Skin of body (tissue), 2 donors: ENCODE data around the gene C6. TPM values are rescaled to one million over a fixed set of nuclear protein-coding genes. Genes with fewer than 3 reads are reported as not detected.

Source experiments
- DNase-seq: peaks from one replicate; lab custom pipeline; 2025; lab: John Stamatoyannopoulos, UW
- total RNA-seq: library from RNA; depleted of rRNA; stranded (reverse); fragments of >200 nt; gene quantifications from one replicate; pipeline ENCODE4 v1.2.3, GENCODE V29; 2014

C6 gene
- total RNA-seq, 1 donor from 2014 or later: 1.4 TPM

- DNase-seq: no peak
Measured at GRCh38 chr5:41127967-41128690, 85.2 kb downstream of the C6 start.

DNA sequence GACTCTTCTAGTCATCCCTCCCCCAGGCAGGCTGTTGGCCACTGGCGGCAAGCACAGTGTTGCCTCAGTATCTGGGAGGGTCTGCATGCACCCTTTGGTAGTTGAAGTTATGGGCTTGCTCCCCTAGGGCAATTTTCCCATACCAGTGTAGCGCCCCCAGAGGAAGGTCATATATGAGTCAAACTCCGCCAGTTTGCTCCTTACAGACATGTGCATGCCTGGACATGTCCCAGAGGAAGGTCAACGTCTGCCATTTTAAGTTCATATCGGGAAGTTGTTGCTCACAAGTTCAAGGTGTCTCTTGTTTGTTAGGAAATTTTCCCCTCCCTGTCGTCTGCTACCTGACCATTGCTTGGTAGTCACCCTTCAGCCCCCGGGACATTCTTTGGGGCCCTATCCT, 90.9 kb downstream of the C6 start:
- no peak for DNase-seq

DNA sequence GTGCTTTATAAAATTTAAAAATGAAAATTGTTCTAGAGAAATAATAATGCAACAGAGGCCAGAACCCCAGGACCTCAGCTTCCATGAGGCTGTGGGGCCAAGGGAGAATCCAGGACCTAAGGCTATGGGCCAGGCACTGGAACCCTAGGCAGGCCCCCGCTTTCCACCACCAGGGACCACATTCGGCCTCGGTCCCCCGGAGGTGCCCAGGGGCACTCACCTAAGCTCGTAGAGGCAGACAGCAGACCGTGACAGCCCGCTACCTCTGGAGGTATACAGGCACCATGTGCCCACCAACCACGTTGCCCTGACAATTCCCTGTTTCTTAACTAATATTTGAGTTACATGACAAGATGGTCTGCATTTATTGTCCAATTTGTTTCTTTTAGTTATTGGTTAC, 92.7 kb downstream of the C6 start:
- DNase-seq: no peak

DNA sequence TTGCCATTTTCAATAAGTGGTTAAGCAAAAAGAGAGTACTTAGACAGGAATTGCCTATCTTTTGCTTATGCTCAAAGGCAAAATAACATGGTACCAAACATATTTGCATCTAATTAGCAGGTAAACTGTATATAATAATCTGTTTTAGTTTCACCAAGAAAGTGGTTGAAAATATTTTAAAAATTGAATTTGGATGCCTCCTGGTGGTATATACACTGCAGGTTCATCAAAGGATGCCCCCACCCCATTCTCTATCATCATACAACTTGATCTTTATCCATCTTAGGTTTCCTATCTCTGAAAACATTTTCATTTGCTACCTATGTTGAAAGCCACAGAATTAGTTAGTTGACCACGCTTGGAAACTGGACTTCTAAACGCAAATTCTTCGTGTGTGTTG, 95.2 kb downstream of the C6 start:
- DNase-seq: no peak

GRCh38 chr5:41115281-41115680, 98.1 kb downstream of the C6 start:
- DNase-seq: peak; percentile 58

DNA sequence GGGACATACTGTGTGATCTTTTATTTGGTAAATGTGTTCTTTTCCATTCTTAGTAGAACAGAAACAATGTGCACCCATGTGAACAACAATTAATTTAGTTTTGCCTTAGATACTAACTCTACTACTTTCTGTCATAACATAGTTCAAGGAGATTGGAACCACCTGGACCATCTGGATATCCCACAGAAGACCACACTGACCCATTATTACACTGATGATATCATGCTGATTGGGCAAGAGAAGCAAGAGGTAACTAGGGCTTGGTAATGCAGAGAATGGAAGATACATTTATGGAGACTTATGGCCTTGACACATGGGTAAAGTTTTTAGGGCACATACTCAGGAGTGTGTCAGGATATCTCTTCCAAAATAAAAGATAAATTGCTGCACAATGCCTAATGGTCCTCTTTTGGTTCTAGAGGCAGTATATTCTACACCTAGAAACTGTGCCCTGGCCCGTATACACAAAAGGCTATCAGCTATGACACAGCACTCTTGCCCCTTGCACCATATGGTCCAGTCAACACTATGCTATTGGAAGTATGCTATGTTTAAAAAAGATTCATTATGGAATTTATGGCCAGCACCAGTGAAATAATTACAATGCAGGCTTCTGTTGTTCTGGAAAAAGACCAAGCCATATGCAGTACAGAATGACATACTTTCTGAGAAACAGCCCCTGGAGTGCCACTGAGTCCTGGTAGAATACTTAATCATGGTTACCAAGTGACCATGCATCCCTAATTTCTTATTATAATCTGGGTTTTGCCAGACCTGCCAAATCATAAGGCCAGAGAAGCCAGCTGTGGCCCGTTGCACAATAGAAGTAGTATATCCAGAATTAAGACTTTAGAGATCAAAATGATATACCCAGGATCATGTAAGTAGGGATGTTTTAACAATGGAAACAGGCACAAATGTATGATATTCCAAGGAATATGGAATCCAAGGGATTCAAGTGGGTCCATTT, 100.6 kb downstream of the C6 start:
- no peak for DNase-seq

DNA sequence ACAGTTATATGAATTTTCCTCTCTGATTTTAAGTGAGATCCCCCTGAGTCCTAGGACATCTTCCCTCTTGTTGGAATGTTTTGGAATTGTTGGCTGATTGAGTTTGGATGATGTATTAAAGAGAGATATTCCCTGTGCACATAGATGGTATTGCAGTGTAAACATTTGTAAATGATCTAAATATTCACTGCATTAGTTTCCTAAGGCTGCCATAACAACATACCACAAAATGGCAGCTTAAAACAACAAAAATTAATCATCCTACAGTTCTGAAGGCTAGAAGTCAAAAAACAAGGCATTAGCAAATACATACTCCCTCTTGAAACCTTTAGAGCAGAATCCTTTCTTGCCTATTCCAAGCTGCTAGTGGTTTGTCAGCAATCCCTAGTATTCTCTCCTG, 104.1 kb downstream of the C6 start:
- no peak for DNase-seq

DNA sequence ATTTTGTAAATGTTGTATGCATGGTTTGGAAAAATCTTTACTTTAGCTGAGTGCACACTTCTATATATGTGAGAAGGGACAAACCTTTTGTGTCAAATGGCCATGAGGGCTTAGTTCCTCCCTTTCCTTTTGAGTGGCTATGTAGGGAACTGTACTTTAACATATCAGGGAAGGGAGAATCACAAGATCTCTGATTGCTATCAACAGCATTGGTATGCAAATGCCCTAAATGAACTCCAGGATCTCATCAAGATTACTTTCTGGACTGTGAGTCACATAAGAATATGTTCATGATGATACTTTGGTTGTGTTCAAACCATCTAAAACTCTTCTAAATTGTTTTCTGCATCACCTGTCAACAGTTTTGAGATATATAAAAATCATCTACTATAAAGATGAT, 111.0 kb downstream of the C6 start:
- DNase-seq: no peak

GRCh38 chr5:41097642-41098041, 115.7 kb downstream of the C6 start:
- no peak for DNase-seq

- DNase-seq: no peak
Measured at GRCh38 chr5:41095324-41096101, 117.8 kb downstream of the C6 start.

DNA sequence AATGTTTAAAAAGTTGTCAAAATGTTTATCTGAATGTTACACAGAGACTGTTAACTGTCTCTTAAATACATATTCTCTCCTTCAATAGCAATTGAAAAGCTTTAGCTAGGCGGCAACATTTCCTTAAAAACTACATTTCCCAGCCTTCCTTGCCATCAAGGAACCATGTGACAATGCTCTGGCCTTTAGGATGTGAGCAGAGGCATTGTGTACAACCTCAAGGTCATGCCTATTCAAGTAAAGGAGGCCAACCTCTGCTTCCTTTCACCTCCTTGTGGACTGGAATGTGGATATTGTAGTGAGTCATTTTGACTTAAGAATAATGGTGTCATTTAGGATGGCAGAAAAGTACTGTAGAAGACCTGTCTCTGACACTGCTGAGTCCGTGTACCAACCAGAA, 118.5 kb downstream of the C6 start:
- DNase-seq: no peak

DNA sequence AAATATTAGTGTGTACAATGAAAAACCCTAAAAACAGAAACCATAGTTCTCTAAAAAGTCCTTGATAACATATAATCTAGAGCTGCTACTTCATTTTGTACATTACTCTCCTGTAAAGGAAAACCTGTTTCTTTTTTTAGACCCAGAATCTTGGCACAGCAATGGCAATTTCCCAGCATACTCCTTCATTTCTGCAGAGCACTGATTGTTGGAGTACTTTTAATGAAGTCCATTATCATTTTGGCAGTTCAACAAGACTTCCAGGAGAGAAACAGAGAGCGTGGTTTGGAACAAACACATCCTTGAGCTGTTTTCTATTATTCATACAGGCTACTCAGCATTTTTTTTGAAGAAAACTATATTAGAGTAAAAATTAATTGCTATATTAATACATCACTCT, 119.5 kb downstream of the C6 start:
- DNase-seq: no peak

Other genes with a start within 250 kb of the C6 start
- gene MROH2B, start 142.2 kb downstream of the C6 start, total RNA-seq: not detected